Cardiac atrium fibroblast (primary cell): ENCODE measurements around the gene ADAM21. TPM values are rescaled to one million over a fixed set of nuclear protein-coding genes. Genes with fewer than 3 reads are reported as not detected.

Experiments
- total RNA-seq: library from RNA; depleted of rRNA; stranded (reverse); fragments of >200 nt; gene quantifications from 2 replicates; pipeline ENCODE4 v1.2.3, GENCODE V29; 2015

Gene ADAM21
- total RNA-seq = 1.3 and 1.4 TPM in 2 replicates

GRCh38 chr14:70451874-70452273 is at the start of gene ADAM21:
TSS of gene ADAM21 (plus strand) at chr14:70452174. CDS start at chr14:70457500, 5,326 bp downstream.

GRCh38 chr14:70416725-70417349 is 35.1 kb upstream of the ADAM21 start, which contains the start of gene SYNJ2BP:
TSS of gene SYNJ2BP (minus strand) at chr14:70417090. CDS start at chr14:70416963, 127 bp downstream.

Other genes starting within 250 kb of the ADAM21 start
- gene COX16, start 92.5 kb upstream of the ADAM21 start, total RNA-seq = 36.8 and 47.8 TPM in 2 replicates
- 11.9 and 16.0 TPM in 2 replicates for gene SYNJ2BP, start 35.1 kb upstream of the ADAM21 start, total RNA-seq
- gene ADAM20, start 82.8 kb downstream of the ADAM21 start, total RNA-seq = under 0.01 TPM in 1 of 2 replicates, not detected in the other
- 12.5 and 15.9 TPM in 2 replicates for gene MED6, start 148.5 kb downstream of the ADAM21 start, total RNA-seq
- 0.16 TPM in 1 of 2 replicates, not detected in the other for gene TTC9, start 189.7 kb downstream of the ADAM21 start, total RNA-seq